ENCODE results near the gene BCAS3.

GRCh38 chr17:61275395-61275794 lies 597.7 kb downstream of the BCAS3 start:
- TF ChIP-seq CTCF (IDR thresholded peaks at IDR 0.05; ENCODE audit: low read depth, low read length) (no peak), EZH2phosphoT487 (IDR thresholded peaks at IDR 0.05; ENCODE audit: low read depth) (no peak)

All from OCI-LY3 (cell line).